HG03064 (cell line): ENCODE measurements around the gene CDK5R1.

Experiments
- ATAC-seq: cut with Tn5 transposase; IDR thresholded peaks from one replicate; pipeline ENCODE4 v1.9.1; 2021; ENCODE audit warnings: low read depth; ENCODE audit not compliant: unreplicated experiment

The CDK5R1 gene

DNA sequence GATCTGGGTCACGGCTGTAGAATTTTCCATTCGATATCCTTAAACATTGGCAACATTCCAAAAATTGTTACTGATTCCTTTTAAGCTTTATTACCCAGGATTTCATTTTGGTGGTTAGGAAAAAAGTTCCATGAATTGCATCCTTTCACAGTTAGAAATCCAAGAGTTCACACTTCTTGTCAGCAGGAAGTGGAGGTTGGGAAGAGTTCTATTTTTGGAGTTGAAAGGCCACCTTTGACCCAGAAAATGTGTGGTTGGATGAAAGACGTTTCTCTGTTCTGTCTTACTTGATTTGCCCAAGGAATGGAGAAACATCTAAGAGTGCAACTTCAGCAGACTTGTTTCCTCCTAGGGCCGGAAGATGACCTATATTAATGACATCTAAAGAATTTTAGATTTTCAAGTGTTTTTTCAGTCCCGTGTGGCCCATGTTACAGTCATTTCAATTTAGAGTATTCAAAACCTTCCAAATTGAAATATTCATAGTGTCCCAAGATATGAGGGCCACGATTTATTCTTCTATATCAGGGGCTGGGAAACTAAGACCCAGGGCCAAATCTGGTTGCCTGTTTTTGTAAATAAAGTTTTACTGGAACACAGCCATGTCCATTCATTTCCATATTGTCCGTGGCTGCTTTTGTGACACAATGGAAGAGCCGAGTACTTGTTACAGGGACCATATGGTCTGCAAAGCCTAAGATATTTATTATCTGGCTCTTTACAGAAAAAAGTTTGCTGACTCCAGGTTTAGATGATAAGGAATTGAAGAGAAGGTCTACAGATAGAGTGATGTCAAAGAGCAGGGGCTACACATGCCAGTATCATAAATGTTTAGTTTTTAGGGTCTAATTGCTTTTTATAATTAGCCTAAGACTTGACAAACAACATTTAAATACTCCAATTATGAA, 50.2 kb downstream of the CDK5R1 start:
- no peak for ATAC-seq
